HCT116 (cell line): Measurements from ENCODE around the gene NELL1. TPM values are rescaled to one million over a fixed set of nuclear protein-coding genes. Genes with fewer than 3 reads are reported as not detected.

ENCODE experiments used
- ATAC-seq: fragments of 200-7000 bp; cut with Tn5 transposase; 2 replicates; pipeline ENCODE4 v1.9.1; 2020; ENCODE audit warnings: mild to moderate bottlenecking, moderate library complexity
- BruUV-seq: library from RNA; stranded (reverse); fragments of 400-500 nt; replicated peaks from 2 replicates; lab custom pipeline; 2021; lab: Mats Ljungman, UMichigan
- CTCF ChIA-PET: fragments of 300-600 bp; sonication (Branson Sonifier 250); formaldehyde crosslinking; loops from one replicate; lab custom pipeline; 2021; ENCODE audit warnings: antibody characterized with exemption; lab: Charles Lee
- POLR2A ChIA-PET: fragments of 300-600, 350-600 bp; sonication (Branson Sonifier 250); formaldehyde crosslinking; loops from one replicate; lab custom pipeline; 2021; ENCODE audit warnings: antibody characterized with exemption; lab: Charles Lee
- RAD21 ChIA-PET, 2 experiments: fragments of 300-600 bp; sonication (Branson Sonifier 250); formaldehyde crosslinking; loops; one replicate each; lab custom pipeline; 2023; ENCODE audit warnings: low total read pairs in 2 of 2; ENCODE audit not compliant: uncharacterized antibody in 2 of 2, unreplicated experiment in 2 of 2, low non-redundant PET in 1 of 2; lab: Charles Lee
- DNase-seq: peaks from one replicate; pipeline ENCODE4 v3.0.0-alpha.2; 2010; ENCODE audit warnings: low read depth, low spot score
- H2AFZ ChIP-seq: fragments of 200-600 bp; shearing (Covaris generic), sonication (generic); 2 replicates; pipeline ENCODE4 v1.6.1; 2017; ENCODE audit warnings: low read depth, mixed run types, mixed read lengths, antibody characterized with exemption, low read length; ENCODE audit not compliant: poor library complexity, severe bottlenecking
- H3K27ac ChIP-seq: 2 replicates; pipeline ENCODE4 v1.5.1; 2012; ENCODE audit warnings: low read depth, low read length
- H3K27me3 ChIP-seq: fragments of 200-600 bp; sonication (generic); 2 replicates; pipeline ENCODE4 v1.6.1; 2016; ENCODE audit warnings: mixed run types, low read length, mixed read lengths; ENCODE audit not compliant: insufficient read depth
- H3K36me3 ChIP-seq, 2 experiments: fragments of 200-500 bp in 1 of 2; fragments of 200-600 bp in 1 of 2; sonication (Bioruptor generic) in 1 of 2; sonication (generic) in 1 of 2; 2 replicates each; pipeline versions ENCODE4 v1.5.1 to v1.6.1; 2014 to 2016; ENCODE audit warnings: low read length in 2 of 2, inconsistent platforms in 1 of 2, mixed read lengths in 1 of 2, mixed run types in 1 of 2; ENCODE audit not compliant: insufficient read depth in 2 of 2, control insufficient read depth in 1 of 2
- H3K4me1 ChIP-seq, 2 experiments: fragments of 200-600 bp in 1 of 2; sonication (generic) in 1 of 2; 2 replicates each; pipeline versions ENCODE4 v1.5.1 to v1.6.1; 2012 to 2017; ENCODE audit warnings: low read length in 2 of 2, inconsistent platforms in 1 of 2, mild to moderate bottlenecking in 1 of 2, mixed read lengths in 1 of 2, mixed run types in 1 of 2, moderate library complexity in 1 of 2; ENCODE audit not compliant: insufficient read depth in 2 of 2, control insufficient read depth in 1 of 2
- H3K4me2 ChIP-seq: fragments of 200-600 bp; sonication (generic); 2 replicates; pipeline ENCODE4 v1.6.1; 2017; ENCODE audit warnings: mixed run types, low read length, mixed read lengths
- H3K4me3 ChIP-seq, 2 experiments: fragments of 200-600 bp in 1 of 2; sonication (generic) in 1 of 2; replicated peaks in 1 of 2; 2 replicates each; pipeline ENCODE4 v1.5.1; 2011 to 2016; ENCODE audit warnings: low read length in 2 of 2, control low read depth in 1 of 2, low read depth in 1 of 2, mild to moderate bottlenecking in 1 of 2, mixed read lengths in 1 of 2, mixed run types in 1 of 2
- H3K79me2 ChIP-seq: fragments of 200-600 bp; sonication (generic); 2 replicates; pipeline ENCODE4 v1.6.1; 2017; ENCODE audit warnings: mild to moderate bottlenecking, mixed run types, low read length, moderate library complexity, mixed read lengths; ENCODE audit not compliant: insufficient read depth
- H3K9ac ChIP-seq: fragments of 200-600 bp; sonication (generic); 2 replicates; pipeline ENCODE4 v1.6.1; 2016; ENCODE audit warnings: low read length, mixed read lengths
- H3K9me2 ChIP-seq: fragments of 200-600 bp; sonication (generic), shearing (Covaris generic); 2 replicates; pipeline ENCODE4 v1.6.1; 2017; ENCODE audit warnings: mixed run types, mild to moderate bottlenecking, moderate library complexity; ENCODE audit not compliant: insufficient read depth
- H3K9me3 ChIP-seq, 2 experiments: fragments of 200-500 bp in 1 of 2; fragments of 200-600 bp in 1 of 2; sonication (Bioruptor generic) in 1 of 2; sonication (generic) in 1 of 2; 2 replicates each; pipeline ENCODE4 v1.6.1; 2014 to 2017; ENCODE audit warnings: low read length in 2 of 2, mixed read lengths in 2 of 2, inconsistent platforms in 1 of 2, low read depth in 1 of 2, mild to moderate bottlenecking in 1 of 2, mixed run types in 1 of 2, moderate library complexity in 1 of 2; ENCODE audit not compliant: control insufficient read depth in 1 of 2, insufficient read depth in 1 of 2
- H4K20me1 ChIP-seq: fragments of 200-600 bp; sonication (generic), shearing (Covaris generic); 2 replicates; pipeline ENCODE4 v1.6.1; 2017; ENCODE audit warnings: mixed run types, mild to moderate bottlenecking, moderate library complexity; ENCODE audit not compliant: insufficient read depth
- ATF3 ChIP-seq: IDR thresholded peaks from 2 replicates; pipeline ENCODE4 v1.6.1; 2012
- CEBPB ChIP-seq: IDR thresholded peaks from 2 replicates; pipeline ENCODE4 v1.6.1; 2012; ENCODE audit warnings: low read depth
- EGR1 ChIP-seq: IDR thresholded peaks from 2 replicates; pipeline ENCODE4 v1.6.1; 2012; ENCODE audit warnings: low read depth
- ELF1 ChIP-seq: IDR thresholded peaks from 2 replicates; pipeline ENCODE4 v1.6.1; 2012; ENCODE audit warnings: low read depth, borderline replicate concordance
- EZH2 ChIP-seq: fragments of 200-600 bp; sonication (generic); IDR thresholded peaks from 2 replicates; pipeline ENCODE4 v1.6.1; 2017; ENCODE audit warnings: antibody characterized with exemption, mixed run types
- RAD21 ChIP-seq: IDR thresholded peaks from 2 replicates; pipeline ENCODE4 v1.6.1; 2012; ENCODE audit warnings: low read depth, mild to moderate bottlenecking
- REST ChIP-seq: IDR thresholded peaks from 2 replicates; pipeline ENCODE4 v1.6.1; 2012; ENCODE audit warnings: low read depth
- SP1 ChIP-seq: IDR thresholded peaks from 2 replicates; pipeline ENCODE4 v1.6.1; 2012; ENCODE audit warnings: low read depth
- SRF ChIP-seq: IDR thresholded peaks from 2 replicates; pipeline ENCODE4 v1.6.1; 2012; ENCODE audit warnings: low read depth
- TCF7L2 ChIP-seq: IDR thresholded peaks from 2 replicates; pipeline ENCODE4 v1.7.0; 2011; ENCODE audit warnings: borderline replicate concordance, inconsistent platforms; ENCODE audit not compliant: insufficient read depth, insufficient read length; ENCODE audit errors: extremely low read depth
- ZFX ChIP-seq: fragments of 450-650 bp; IDR thresholded peaks from 2 replicates; pipeline ENCODE4 v1.6.1; 2017
- ZNF274 ChIP-seq: fragments of 200-500 bp; sonication (Bioruptor generic); IDR thresholded peaks from 2 replicates; pipeline ENCODE4 v1.6.1; 2014; ENCODE audit warnings: mild to moderate bottlenecking, low read depth, low read length, inconsistent platforms
- intact Hi-C: fragments of 100-400 bp; cut with micrococcal nuclease; formaldehyde crosslinking; loops from 2 replicates; pipeline ENCODE4 v1.10.0; 2022
- total RNA-seq: library from RNA; stranded (reverse); gene quantifications from one replicate; pipeline ENCODE4 v1.2.1, GENCODE V29; 2021; ENCODE audit not compliant: unreplicated experiment

The NELL1 gene
- total RNA-seq, 1 experiment from 2014 or later: not detected

GRCh38 chr11:20762116-20762844 is 92.9 kb downstream of the NELL1 start (continued):
- TF ChIP-seq REST (no peak), SP1 (no peak), TCF7L2 (no peak), SRF (no peak), ELF1 (no peak), ZNF274 (no peak), ATF3 (no peak)

- Histone ChIP-seq H3K9me2 (no peaks in the 10 kb centered on the region), H3K9me3 (no peaks in the 10 kb centered on the region; a peak in 1 of 4 replicates), H3K4me3 (no peak overlapping the region), H2AFZ (no peak overlapping the region), H3K9ac (no peak overlapping the region), H3K4me2 (no peak overlapping the region), H4K20me1 (no peaks in the 10 kb centered on the region), H3K27ac (no peak overlapping the region), H3K27me3 (no peaks in the 10 kb centered on the region), H3K36me3 (no peaks in the 10 kb centered on the region), H3K4me1 (no peaks in the 10 kb centered on the region), H3K79me2 (no peaks in the 10 kb centered on the region)
- no TSS peak for BruUV-seq
- ATAC-seq (no peak), DNase-seq (no peak)
- ChIA-PET RAD21 (no interaction called here), POLR2A (no interaction called here), CTCF (no interaction called here)
- intact Hi-C loops: no loop called here
- TF ChIP-seq EZH2: no peak
- no peak for TF ChIP-seq RAD21
- no peak for TF ChIP-seq ZFX
- no peak for TF ChIP-seq CEBPB
- TF ChIP-seq EGR1: no peak
Observed at GRCh38 chr11:20762980-20763379, 93.6 kb downstream of the NELL1 start.
